Measurements from ENCODE around the gene UBE2R2.
"Not testable (repeated sequence)": the region's sequence is repeated elsewhere in the genome, so short reads cannot be mapped to it uniquely, and the experiment has no call there.

UBE2R2 gene

GRCh38 chr9:33816327-33817252 lies at the start of gene UBE2R2:
Gene UBE2R2, plus strand, starts transcription at chr9:33817160. Its CDS starts 598 bp downstream, at chr9:33817758.
- DNase-seq (ENCODE audit: low read depth) = peak; percentile 92

GRCh38 chr9:33770156-33770880 lies 46.6 kb upstream of the UBE2R2 start:
- not testable (repeated sequence) for DNase-seq (ENCODE audit: low read depth)

- DNase-seq (ENCODE audit: low read depth) = not testable (repeated sequence)
Measured at GRCh38 chr9:33773135-33773534, 43.8 kb upstream of the UBE2R2 start.

- not testable (repeated sequence) for DNase-seq (ENCODE audit: low read depth)
Measured at GRCh38 chr9:33774074-33774659, 42.8 kb upstream of the UBE2R2 start.

- DNase-seq (ENCODE audit: low read depth) = no peak
Measured at GRCh38 chr9:33776578-33776977, 40.4 kb upstream of the UBE2R2 start.

- peak; percentile 30 for DNase-seq (ENCODE audit: low read depth)
Measured at GRCh38 chr9:33778700-33779351, 38.1 kb upstream of the UBE2R2 start.

- no peak for DNase-seq (ENCODE audit: low read depth)
Measured at GRCh38 chr9:33780276-33780675, 36.7 kb upstream of the UBE2R2 start.

GRCh38 chr9:33781736-33782135 lies 35.2 kb upstream of the UBE2R2 start:
- DNase-seq (ENCODE audit: low read depth) = no peak

GRCh38 chr9:33782395-33783152 lies 34.4 kb upstream of the UBE2R2 start:
- DNase-seq (ENCODE audit: low read depth) = peak; percentile 68

GRCh38 chr9:33785914-33786313 lies 31.0 kb upstream of the UBE2R2 start:
- peak; percentile 33 for DNase-seq (ENCODE audit: low read depth)

- DNase-seq (ENCODE audit: low read depth) = no peak
Measured at GRCh38 chr9:33786681-33787080, 30.3 kb upstream of the UBE2R2 start.

GRCh38 chr9:33787839-33788238 lies 29.1 kb upstream of the UBE2R2 start:
- no peak for DNase-seq (ENCODE audit: low read depth)

GRCh38 chr9:33789429-33789828 lies 27.5 kb upstream of the UBE2R2 start:
- not testable (repeated sequence) for DNase-seq (ENCODE audit: low read depth)

GRCh38 chr9:33791117-33791516 lies 25.8 kb upstream of the UBE2R2 start:
- DNase-seq (ENCODE audit: low read depth) = no peak

- DNase-seq (ENCODE audit: low read depth) = not testable (repeated sequence)
Measured at GRCh38 chr9:33793496-33793895, 23.5 kb upstream of the UBE2R2 start.

- no peak for DNase-seq (ENCODE audit: low read depth)
Measured at GRCh38 chr9:33794560-33794959, 22.4 kb upstream of the UBE2R2 start.

GRCh38 chr9:33795281-33795680 lies 21.7 kb upstream of the UBE2R2 start, which contains the start of gene PRSS3:
Gene PRSS3, plus strand, starts transcription at chr9:33795561. Its CDS starts 13 bp downstream, at chr9:33795574.
- no peak for DNase-seq (ENCODE audit: low read depth)

- DNase-seq (ENCODE audit: low read depth) = no peak
Measured at GRCh38 chr9:33795819-33796218, 21.1 kb upstream of the UBE2R2 start.

GRCh38 chr9:33796679-33797078 lies 20.3 kb upstream of the UBE2R2 start:
- not testable (repeated sequence) for DNase-seq (ENCODE audit: low read depth)

- DNase-seq (ENCODE audit: low read depth) = no peak
Measured at GRCh38 chr9:33797837-33798236, 19.1 kb upstream of the UBE2R2 start.

- no peak for DNase-seq (ENCODE audit: low read depth)
Measured at GRCh38 chr9:33798545-33798944, 18.4 kb upstream of the UBE2R2 start.

Measured in fibroblast of gingiva (primary cell).